Calu3 (cell line): ENCODE data around the gene RNF213. TPM values are rescaled to one million over a fixed set of nuclear protein-coding genes. Genes with fewer than 3 reads are reported as not detected.
"Not testable (repeated sequence)": the region's sequence is repeated elsewhere in the genome, so short reads cannot be mapped to it uniquely, and the experiment has no call there.

Experiments
- BruUV-seq: library from RNA; stranded (reverse); fragments of 400-500 nt; replicated peaks from 2 replicates; lab custom pipeline; 2021; lab: Mats Ljungman, UMichigan
- CTCF ChIA-PET: fragments of 300-600 bp; sonication (Branson Sonifier 250); formaldehyde crosslinking; loops from one replicate; lab custom pipeline; 2022; ENCODE audit warnings: antibody characterized with exemption; lab: Charles Lee
- DNase-seq: peaks from one replicate; pipeline ENCODE4 v3.0.0; 2022
- H3K27ac Mint-ChIP-seq: one replicate; pipeline ENCODE4 v1.8.0; 2022; ENCODE audit warnings: mixed read lengths; ENCODE audit not compliant: unreplicated experiment
- H3K27me3 Mint-ChIP-seq: one replicate; pipeline ENCODE4 v1.8.0; 2022; ENCODE audit warnings: mixed read lengths; ENCODE audit not compliant: unreplicated experiment
- H3K36me3 Mint-ChIP-seq: one replicate; pipeline ENCODE4 v1.8.0; 2022; ENCODE audit warnings: mild to moderate bottlenecking, moderate library complexity, mixed read lengths; ENCODE audit not compliant: insufficient read depth, unreplicated experiment
- H3K4me1 Mint-ChIP-seq: one replicate; pipeline ENCODE4 v1.8.0; 2022; ENCODE audit warnings: mild to moderate bottlenecking, low read depth, mixed read lengths; ENCODE audit not compliant: unreplicated experiment
- H3K4me3 Mint-ChIP-seq: one replicate; pipeline ENCODE4 v1.8.0; 2022; ENCODE audit warnings: mild to moderate bottlenecking, low read depth, moderate library complexity, mixed read lengths; ENCODE audit not compliant: unreplicated experiment
- H3K9me3 Mint-ChIP-seq: one replicate; pipeline ENCODE4 v1.8.0; 2022; ENCODE audit warnings: low read depth, mixed read lengths; ENCODE audit not compliant: unreplicated experiment
- CTCF ChIP-seq: fragments of 200-600 bp; IDR thresholded peaks from one replicate; pipeline ENCODE4 v1.8.0; 2022; ENCODE audit warnings: antibody characterized with exemption; ENCODE audit not compliant: unreplicated experiment
- intact Hi-C: fragments of 100-400 bp; cut with micrococcal nuclease; formaldehyde crosslinking; loops from one replicate; pipeline ENCODE4 v1.10.0; 2022; ENCODE audit not compliant: unreplicated experiment
- total RNA-seq: library from RNA; stranded (reverse); gene quantifications from 2 replicates; pipeline ENCODE4 v1.2.3, GENCODE V29; 2022

RNF213 gene
- total RNA-seq, 1 experiment from 2014 or later = 221 TPM

GRCh38 chr17:80395402-80396151 is 134.9 kb downstream of the RNF213 start:
- Mint-ChIP-seq H3K9me3 (no peaks in the 10 kb centered on the region), H3K27me3 (no peaks in the 10 kb centered on the region), H3K27ac (no peak overlapping the region), H3K4me1 (no peaks in the 10 kb centered on the region), H3K36me3 (peaks cover 21% of the 10 kb centered on the region), H3K4me3 (no peak overlapping the region)
- no peak for TF ChIP-seq CTCF
- CTCF ChIA-PET = no interaction called here
- DNase-seq = no peak
- BruUV-seq = no TSS peak
- intact Hi-C loops = no loop called here

GRCh38 chr17:80396157-80397033 is 135.7 kb downstream of the RNF213 start:
- no peak for TF ChIP-seq CTCF
- no peaks in the 10 kb centered on the region for H3K27me3 Mint-ChIP-seq
- H3K4me1 Mint-ChIP-seq = no peaks in the 10 kb centered on the region
- DNase-seq = no peak
- CTCF ChIA-PET = no interaction called here
- H3K9me3 Mint-ChIP-seq = no peaks in the 10 kb centered on the region
- peak overlapping the region; percentile 31 for H3K27ac Mint-ChIP-seq
- intact Hi-C loops = no loop called here
- H3K4me3 Mint-ChIP-seq = no peak overlapping the region
- peaks cover 21% of the 10 kb centered on the region for H3K36me3 Mint-ChIP-seq
- no TSS peak for BruUV-seq

GRCh38 chr17:80397034-80397387 is 136.4 kb downstream of the RNF213 start:
- intact Hi-C loops = no loop called here
- Mint-ChIP-seq H3K4me3 (no peak overlapping the region), H3K9me3 (no peaks in the 10 kb centered on the region), H3K4me1 (no peaks in the 10 kb centered on the region), H3K27me3 (no peaks in the 10 kb centered on the region), H3K36me3 (peaks cover 15% of the 10 kb centered on the region), H3K27ac (peak overlapping the region; percentile 31)
- TF ChIP-seq CTCF = no peak
- DNase-seq = no peak
- CTCF ChIA-PET = no interaction called here
- no TSS peak for BruUV-seq

GRCh38 chr17:80397686-80398085 is 137.0 kb downstream of the RNF213 start:
- intact Hi-C loops = no loop called here
- Mint-ChIP-seq H3K27ac (no peak overlapping the region), H3K36me3 (peaks cover 12% of the 10 kb centered on the region), H3K4me1 (no peaks in the 10 kb centered on the region), H3K9me3 (no peaks in the 10 kb centered on the region), H3K27me3 (no peaks in the 10 kb centered on the region), H3K4me3 (no peak overlapping the region)
- TF ChIP-seq CTCF = no peak
- CTCF ChIA-PET = no interaction called here
- DNase-seq = no peak
- no TSS peak for BruUV-seq

GRCh38 chr17:80401086-80401485 is 140.4 kb downstream of the RNF213 start:
- H3K4me1 Mint-ChIP-seq, H3K9me3 Mint-ChIP-seq, DNase-seq, BruUV-seq, CTCF ChIA-PET, H3K36me3 Mint-ChIP-seq, H3K27ac Mint-ChIP-seq, intact Hi-C loops, H3K4me3 Mint-ChIP-seq, H3K27me3 Mint-ChIP-seq: not testable (repeated sequence)

- DNase-seq, H3K4me1 Mint-ChIP-seq, H3K9me3 Mint-ChIP-seq, intact Hi-C loops, H3K36me3 Mint-ChIP-seq, H3K27me3 Mint-ChIP-seq, H3K27ac Mint-ChIP-seq, CTCF ChIA-PET, H3K4me3 Mint-ChIP-seq, BruUV-seq: not testable (repeated sequence)
These were observed 141.4 kb downstream of the RNF213 start for GRCh38 chr17:80402102-80402501.
